Measurements from ENCODE around the gene PRR3. TPM values are rescaled to one million over a fixed set of nuclear protein-coding genes. Genes with fewer than 3 reads are reported as not detected.
A peak's percentile ranks its signal among the peaks of the same experiment; 100 is the strongest.

The PRR3 gene
- total RNA-seq, 1 donor from 2014 or later = 12.2 TPM

DNA sequence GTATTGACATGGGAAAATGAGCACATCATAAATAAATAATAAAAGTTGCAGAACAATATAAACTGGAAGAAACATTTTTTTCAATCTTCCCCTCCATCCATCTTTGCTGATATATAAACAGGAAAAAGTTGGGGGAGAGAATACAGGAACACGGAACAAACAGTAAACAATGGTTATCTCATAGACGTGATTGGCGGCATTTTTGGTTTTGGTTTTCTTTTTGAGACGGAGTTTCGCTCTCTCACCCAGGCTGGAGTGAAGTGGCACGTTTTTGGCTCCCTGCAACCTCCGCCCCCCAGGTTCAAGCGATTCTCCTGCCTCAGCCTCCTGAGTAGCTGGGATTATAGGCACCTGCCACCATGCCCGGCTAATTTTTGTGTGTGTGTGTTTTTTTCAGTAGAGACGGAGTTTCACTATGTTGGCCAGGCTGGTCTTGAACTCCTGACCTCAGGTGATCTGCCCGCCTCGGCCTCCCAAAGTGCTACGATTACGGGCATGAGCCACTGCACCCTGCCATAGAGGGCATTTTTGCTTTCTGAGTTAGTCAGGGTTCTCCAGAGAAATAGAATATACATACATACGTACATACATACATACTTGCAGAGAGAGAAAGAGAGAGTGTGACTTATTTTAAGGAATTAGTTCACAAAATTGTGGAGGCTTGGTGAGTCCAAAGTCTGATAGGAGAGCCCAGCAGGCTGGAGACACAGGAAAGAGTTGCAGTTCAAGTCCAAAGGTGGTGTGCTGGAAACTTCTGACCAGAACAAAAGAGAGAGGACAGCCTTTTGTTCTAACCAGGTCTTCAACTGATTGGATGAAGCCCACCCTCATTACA is 23.4 kb upstream of the PRR3 start:
- no peak for DNase-seq (ENCODE audit: low spot score in 2 of 2)

DNA sequence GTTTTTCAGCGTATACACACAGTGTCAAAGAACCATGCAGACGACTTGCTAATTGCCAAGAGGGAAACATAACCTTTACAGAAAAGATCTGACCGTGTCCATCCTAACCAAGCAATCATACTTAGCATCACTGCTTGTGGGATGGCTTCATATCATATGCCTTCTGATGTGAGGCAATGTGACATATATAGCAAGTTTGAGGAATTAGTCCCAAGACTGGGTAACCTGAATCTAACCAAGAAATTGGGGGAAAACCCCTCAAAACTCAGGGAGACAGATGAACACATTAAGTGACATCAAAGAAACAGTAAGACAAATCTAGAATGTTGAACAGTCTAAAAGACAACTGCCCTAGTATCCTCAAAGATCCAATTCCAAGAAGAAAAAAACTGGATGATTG is 19.2 kb upstream of the PRR3 start:
- DNase-seq (ENCODE audit: low spot score in 2 of 2) = no peak
- no peak for FAIRE-seq

More for the DNA sequence above, 23.4 kb upstream of the PRR3 start:
- no peak for FAIRE-seq

DNA sequence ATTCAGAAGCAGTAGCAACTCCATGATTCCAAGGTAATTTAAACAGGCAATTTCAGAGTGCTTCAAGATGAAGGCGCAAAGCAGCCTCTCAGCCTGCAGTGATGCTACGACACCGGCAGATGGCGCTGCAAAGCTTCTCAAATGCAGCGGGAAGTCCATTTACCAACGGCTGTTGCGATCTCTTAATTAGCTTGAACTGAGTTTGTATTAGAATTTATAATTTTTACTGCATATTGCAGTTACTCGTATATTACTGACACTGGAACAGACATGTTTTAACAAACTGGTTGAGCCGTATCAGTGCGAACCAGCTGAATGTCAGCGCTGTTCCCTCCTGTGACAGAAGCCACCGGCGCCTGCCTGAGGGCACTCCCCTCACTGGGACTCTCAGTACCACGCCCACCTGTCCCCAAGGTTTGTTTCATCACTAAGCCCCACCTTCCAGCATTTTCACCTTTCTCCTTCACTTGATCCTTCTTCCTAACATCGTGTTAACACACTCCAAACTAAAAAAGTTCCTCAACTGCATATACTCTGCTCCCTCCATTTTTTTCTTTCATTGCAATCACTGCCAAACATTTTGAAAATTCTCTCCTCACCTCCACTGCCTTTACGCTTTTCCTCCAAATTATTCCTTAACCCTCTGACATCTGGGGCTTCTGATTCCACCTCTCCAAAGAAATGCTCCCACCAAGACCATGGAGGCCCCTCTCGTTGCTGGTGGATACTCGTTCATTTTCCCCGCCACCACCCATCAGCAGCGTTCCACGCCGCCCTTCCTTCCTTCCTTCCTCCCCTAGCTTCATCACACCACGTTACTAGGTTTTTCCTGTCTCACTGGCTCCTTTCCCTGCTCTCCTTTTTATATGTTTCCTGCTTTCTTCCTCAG is 15.3 kb upstream of the PRR3 start:
- FAIRE-seq = no peak
- peak in 1 of 2 donors; percentile 67 for DNase-seq (ENCODE audit: low spot score in 2 of 2)

DNA sequence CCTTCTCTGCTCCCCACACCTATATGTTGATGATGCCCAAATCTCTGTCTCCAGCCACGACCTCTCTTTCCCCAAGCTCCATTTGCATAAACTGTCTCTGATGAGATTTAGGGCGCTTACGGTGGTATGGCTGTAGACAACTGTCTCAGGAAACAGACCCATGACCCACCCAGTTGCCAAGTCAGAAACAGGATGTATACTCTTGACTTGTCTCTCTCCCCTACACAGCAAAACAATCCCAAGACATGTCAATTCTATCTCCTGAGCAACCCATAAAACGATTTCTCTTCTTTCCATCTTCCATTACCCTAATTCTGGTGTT is 14.7 kb upstream of the PRR3 start:
- no peak for DNase-seq (ENCODE audit: low spot score in 2 of 2)
- FAIRE-seq = no peak

DNA sequence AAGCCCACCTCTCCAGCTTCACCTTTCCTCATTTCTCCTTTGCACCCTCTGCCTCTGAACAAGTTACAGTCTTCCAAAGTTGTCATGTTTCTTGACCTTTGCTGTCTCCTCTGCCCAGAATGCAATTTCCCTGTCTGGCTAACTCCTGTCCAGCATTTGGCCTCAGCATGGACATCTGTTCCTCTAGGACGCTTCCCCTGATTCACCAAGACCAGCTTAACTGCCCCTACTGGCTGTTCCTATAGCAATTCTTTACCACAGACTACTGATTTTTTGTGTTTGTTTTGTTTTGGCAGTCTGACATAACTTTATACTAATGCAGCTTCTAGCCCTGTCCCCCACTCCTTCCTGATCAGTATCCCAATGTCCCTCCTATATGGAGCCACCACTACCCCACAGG is 14.2 kb upstream of the PRR3 start:
- no peak for FAIRE-seq

DNA sequence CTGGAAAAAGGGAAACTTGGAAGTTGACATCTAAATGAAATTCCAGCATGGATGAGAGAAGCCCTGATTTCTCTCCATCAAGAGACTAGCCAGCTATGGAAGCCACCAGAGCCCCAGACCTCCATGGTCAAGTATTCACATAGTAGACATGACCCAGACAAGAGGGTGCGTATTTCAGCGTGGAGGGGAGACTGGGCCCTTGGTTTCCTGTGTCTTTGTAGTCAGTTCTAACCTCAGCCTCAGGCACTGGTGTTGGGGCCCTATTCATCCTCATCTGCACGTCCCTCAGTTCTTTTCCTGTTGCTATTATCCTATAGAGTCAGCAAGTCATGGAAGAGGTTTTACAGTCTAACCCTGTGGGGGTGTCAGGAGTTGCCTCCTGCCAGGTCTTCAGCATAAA is 13.3 kb upstream of the PRR3 start:
- FAIRE-seq (no peak), DNase-seq (ENCODE audit: low spot score in 2 of 2) (no peak)

More for the DNA sequence above, 14.2 kb upstream of the PRR3 start:
- no peak for DNase-seq (ENCODE audit: low spot score in 2 of 2)

DNA sequence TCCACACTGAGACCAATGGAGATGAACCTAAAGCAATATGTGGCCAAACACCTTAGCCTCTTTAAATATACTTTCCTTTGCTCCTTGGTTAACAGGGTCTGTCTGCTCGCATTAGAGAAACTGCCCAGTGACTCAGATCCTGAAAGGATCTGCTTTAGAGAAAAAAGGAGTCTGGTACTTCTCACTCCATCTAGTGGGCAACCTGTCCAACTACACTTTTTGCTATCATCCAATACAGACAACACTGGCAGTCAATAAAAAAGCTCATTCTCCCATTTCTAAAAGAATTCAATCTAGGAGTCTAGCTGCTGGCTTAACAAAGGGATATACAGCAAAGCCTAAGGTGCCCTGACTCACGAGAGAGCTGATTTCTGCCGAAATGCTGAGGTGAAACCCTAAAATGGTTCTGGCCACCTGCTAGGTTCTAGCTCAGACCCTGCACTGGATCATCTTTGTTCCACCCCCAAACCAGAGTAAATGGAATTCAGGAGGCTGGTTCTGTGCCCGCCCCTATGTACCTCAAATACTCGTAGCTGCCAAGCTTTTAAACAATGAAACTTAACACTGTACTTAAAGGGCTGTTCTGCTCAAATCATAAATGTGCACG is 12.3 kb upstream of the PRR3 start:
- FAIRE-seq (peak; percentile 13), DNase-seq (ENCODE audit: low spot score in 2 of 2) (peak in 1 of 2 donors; percentile 55)

DNA sequence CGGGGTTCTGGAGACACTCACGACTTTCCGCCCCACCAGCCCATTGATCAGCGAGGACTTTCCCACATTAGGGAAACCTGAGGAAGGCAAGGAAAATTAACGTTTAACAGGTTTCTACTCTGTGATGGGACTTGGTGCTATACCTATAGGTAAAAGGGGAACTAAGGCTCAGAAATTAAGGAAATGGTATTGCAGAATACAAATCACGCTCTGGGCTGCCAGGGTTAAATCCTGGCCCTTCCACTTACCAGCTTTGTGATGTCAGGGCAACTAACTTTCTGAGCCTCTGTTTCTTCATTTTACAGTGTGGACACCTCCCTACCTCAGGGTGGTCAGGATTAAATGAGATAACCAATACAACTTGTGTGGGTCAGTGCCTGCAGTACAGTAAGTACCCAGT is 9.6 kb upstream of the PRR3 start:
- DNase-seq (ENCODE audit: low spot score in 2 of 2) = no peak
- FAIRE-seq = no peak

DNA sequence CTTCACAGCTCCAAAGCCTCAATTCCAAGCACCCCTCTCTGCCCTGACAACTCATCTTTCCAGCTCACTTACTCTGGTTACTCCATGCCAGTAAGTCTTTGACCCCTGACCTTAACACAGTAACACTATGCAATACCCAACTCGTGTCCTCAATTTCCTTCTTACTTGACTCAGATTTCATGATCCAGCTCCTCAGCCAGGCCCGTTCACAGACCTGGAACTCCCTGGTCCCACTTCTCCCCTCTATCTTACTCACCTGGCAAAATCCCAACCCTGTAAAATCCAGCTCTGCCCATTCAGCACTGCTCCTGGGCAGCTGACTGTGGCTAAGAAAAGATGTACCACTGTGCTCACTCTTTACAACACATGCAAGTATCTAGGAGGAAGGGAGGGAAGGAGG is 8.7 kb upstream of the PRR3 start:
- DNase-seq (ENCODE audit: low spot score in 2 of 2) (no peak), FAIRE-seq (no peak)

DNA sequence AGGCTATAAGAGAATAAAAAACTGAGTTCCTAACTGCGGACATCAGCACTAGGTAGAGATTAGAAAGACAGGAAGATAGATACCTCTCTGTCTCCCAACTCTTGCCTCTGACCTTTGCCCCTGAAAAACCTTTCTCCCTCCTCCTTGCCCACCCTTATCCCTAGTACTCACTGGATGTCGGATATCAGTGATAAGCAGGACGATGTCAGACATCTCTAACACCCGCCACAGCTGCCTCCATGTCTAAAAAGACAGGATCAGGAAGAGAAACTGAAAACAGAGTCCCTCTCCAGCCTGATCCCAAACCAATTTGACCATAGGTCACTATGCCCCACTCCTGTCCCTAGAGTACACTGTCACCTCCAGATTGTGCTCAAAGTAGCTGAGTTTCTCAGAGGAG is 2.7 kb upstream of the PRR3 start:
- FAIRE-seq (no peak), DNase-seq (ENCODE audit: low spot score in 2 of 2) (no peak)

DNA sequence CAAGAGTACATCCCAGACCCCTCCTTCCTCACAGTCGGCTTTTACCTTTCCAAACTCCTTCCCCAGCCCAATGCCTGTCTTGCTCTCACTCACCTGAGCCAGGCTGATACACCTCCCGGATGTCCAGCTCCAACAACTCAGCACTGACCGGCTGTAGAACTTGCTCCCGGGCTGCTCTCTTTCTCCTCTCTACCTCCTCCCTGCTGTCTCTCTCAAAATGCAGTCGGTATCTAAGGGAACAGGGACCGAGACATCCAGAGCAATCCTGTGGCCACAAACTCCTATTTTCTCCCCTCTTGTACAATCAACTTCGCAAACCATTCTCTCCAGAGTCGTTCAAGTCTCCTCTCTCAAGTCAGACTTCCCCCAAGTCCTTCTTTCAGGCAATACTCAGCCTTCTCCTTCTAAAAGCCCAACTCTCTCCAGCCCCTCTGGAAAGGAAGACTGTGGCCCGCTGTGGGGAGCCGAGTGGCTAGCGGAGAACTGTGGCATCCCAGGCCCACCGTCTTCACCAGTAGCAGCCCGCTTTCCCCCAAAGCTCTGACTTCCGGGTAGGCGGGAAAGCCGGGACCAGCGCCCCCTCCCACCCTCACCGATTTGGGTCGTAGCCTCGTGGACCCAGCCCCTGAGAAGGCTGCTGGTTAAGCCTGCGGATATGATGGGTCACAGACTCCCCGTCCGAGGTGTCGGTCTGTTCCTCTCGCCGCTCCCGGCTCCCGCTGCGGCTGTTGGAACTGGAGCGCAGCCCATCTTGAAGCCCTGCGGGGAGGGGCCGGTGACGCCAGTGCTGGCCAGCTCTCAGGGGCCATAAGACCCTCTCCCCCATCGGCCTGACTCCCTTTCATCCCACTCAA is 1.9 kb upstream of the PRR3 start:
- no peak for FAIRE-seq

DNA sequence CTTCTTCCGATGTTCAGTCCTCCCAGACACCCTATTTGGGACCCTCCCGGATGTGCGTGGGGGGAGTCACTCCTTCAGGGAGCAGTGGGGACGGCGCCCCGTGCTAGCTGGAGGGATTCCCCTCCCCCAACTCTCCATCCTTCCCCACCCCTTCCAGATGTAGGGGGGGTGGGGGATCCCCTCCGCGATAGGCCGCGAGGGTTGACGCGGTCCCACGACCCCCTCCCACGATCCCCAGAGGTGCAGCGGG is 1.4 kb upstream of the PRR3 start:
- DNase-seq (ENCODE audit: low spot score in 2 of 2) (no peak), FAIRE-seq (no peak)

More for the DNA sequence above, 1.9 kb upstream of the PRR3 start:
- peak in 1 of 2 donors; percentile 48 for DNase-seq (ENCODE audit: low spot score in 2 of 2)

DNA sequence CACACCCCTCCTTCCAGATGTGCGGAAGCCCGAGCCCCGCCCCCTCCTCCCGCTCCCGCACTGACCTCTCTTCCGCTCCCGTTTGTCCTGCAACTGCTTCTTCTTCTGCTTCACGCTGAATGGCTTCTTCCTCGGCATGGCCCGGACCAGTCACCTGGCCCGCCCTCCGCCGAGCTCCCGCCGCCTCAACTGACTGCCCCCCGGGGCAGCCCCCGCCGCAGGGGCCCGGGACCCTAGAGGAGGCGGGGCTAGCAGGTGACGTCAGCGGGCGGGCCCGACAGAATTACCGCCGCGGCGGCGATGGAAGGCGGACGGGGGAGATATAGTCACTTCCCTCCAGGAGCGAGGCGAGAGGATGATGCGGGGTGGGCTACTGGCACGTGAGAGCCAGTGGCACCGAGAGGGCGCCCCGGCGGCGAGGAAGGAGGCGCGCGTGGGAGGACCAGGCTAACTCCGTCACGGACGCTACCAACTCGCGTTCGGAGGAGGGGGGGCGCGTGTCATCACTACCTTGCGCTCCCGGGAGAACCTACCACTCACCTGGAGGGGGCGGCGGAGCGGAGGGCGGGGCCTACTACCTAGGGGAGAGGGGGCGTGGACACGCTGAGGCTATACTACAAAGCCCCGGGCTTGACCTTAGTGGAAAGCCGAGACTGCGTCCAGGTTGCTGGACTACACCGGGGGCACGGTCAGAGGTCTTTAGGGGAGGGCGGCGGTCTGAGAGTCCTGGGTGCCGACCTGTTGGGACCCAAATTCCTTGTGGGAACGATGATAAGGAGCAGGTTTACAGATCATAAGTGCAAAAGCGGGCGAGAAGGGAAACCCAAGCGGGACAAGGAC is 809 bp upstream of the PRR3 start, which contains the start of gene GNL1:
Gene GNL1 (minus strand): TSS at position 424 of the 840 bp plus-strand sequence. CDS start 286 bp downstream, at position 138.
- FAIRE-seq (no peak), DNase-seq (ENCODE audit: low spot score in 2 of 2) (peak; percentile 81 to 89)

DNA sequence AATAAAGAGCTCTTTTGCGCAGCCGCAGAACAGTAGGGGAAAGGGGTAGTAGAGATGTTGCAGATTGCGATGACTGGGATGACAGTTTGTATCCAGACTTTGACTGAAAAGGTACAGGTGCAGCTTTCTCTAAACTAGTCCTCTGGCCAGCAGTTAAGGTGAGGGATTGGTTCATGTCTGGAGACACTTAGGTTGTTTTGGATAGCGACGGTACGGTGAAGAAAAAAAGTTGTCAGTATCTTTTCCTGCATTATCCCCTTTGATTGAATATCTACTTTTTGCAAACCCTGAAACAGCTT is 537 bp downstream of the PRR3 start:
- DNase-seq (ENCODE audit: low spot score in 2 of 2) (no peak), FAIRE-seq (no peak)

DNA sequence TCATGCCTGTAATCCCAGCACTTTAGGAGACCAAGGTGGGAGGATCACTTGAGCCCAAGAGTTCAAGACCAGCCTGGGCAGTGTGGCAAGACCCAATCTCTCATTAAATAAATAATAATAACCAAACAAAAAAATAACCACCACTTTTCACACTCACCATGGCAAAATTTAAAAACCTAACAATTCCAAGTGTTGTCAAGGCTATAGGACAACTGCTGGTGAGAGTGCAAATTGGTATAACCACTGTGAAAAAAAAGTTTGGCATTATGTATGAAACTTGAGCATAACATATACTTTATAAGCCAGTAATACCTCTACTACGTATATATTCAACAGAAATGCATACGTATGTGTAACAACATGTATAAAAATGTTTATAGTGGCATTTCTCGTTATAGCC is 3.8 kb downstream of the PRR3 start:
- FAIRE-seq (no peak), DNase-seq (ENCODE audit: low spot score in 2 of 2) (no peak)

DNA sequence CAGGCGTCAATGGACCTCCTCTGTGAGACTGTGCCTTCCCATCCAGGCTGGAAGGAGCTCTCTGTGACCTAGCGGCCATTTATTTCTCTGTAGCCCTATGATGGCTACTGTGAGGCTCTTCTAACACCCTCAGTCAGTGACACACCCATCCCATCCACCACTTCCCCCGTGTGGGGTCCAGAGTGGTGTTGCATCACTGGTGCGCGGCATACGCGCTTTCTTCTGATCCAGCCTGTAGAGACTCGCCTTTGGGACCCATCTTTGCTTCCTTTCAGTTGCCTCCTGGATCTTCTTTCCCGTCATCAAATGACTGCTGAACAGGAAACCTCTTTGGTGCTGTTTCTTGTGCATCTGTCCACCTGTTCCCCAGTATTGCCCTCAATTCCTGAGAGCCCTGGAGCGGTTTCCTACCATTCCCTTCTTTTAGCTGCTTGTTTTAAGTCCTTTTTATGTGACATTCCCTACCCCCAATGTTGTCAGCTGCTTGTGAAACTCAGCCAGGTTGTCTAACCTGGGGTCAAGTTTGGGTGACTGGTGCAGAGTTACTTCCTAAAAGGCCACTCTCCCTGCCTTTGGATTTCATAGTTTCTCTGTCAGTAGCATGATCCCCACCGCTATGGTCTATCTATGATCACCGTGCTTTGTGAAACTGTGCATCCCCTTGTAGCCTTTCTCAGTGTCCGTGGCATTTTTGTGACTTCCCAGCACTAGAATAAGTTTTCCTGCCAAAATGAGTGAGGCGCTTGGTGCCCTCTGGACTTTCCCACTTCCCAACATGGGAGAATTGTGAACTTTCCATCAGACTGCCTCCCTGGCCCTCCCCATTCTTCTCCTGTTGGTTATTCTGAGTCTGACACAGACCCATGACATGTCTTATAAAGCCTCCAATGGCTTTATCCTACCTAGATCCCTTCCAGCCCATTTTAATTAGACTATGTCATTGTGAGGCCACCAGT is 5.7 kb downstream of the PRR3 start:
- no peak for FAIRE-seq
- DNase-seq (ENCODE audit: low spot score in 2 of 2) = no peak

DNA sequence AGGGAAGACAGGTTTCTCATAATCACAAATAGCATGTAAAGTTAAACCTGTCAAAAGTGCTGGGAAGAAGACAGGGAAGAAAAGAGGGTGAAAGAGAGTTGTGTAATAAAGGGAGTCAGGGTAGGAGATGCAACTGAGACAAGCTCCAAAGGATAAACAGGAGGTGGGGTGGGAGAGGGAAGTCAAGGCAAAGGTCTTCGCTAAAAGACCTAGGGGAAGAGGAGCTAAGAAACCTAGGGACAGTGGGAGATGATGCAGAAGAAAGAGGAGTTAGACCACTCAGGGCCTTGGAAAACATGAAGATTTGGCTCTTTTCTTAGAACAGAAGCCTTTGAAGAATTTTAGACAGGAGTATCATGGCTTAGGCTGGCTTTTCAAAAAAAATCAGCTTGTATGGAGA is 7.0 kb downstream of the PRR3 start:
- DNase-seq (ENCODE audit: low spot score in 2 of 2) (no peak), FAIRE-seq (no peak)

DNA sequence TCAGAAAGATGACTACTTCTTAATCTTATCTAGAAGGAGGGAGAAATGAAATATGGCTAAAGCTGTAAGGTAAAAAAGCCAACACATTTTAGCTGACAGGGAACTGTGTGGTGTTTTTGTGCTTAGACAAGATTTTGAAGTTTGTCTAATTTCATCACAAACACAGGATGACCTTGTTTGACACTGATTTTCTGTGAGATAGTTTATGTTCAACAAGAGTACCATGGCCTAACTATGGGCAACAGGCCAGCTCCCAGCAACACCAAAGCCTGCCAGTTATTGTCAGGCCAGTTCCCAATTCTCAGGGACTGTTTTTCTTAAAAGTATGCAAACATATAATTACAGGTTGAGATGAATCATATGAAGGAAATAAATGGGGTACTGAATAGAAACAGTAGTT is 8.7 kb downstream of the PRR3 start:
- DNase-seq (ENCODE audit: low spot score in 2 of 2) = no peak

DNA sequence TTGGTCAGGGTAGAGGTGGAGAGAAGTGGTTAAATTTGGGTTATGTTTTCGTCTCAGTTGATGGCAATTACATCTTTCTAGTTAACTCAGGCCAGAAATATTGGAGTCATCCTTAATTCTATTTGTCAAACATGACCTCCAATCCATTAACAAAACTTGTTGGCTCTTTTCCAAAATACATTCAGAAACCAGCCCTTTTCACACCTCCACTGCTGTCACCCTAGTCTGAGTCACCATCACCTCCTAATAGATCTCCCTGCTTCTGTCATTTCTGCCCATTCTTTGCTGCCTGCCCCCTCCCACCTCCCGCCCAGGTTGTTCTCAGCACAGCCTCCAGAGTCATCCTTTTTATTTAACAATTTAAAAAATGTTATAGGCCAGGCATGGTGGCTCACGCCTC is 11.2 kb downstream of the PRR3 start:
- DNase-seq (ENCODE audit: low spot score in 2 of 2) = no peak
- no peak for FAIRE-seq

More for the DNA sequence above, 8.7 kb downstream of the PRR3 start:
- FAIRE-seq = no peak

Data from frontal cortex (tissue), 4 donors.